SJSA1 (cell line): Measurements from ENCODE around the gene GABBR2. TPM values are rescaled to one million over a fixed set of nuclear protein-coding genes. Genes with fewer than 3 reads are reported as not detected.

Experiments used
- DNase-seq, 2 experiments: peaks; one replicate each; pipeline ENCODE4 v3.0.0-alpha.2; 2015 to 2020; ENCODE audit warnings: low spot score in 2 of 2, low read depth in 1 of 2
- H3K27ac ChIP-seq: fragments of 250-450 bp; sonication (Bioruptor Pico); 2 replicates; pipeline ENCODE4 v1.5.1; 2020; ENCODE audit warnings: mild to moderate bottlenecking, moderate library complexity
- H3K27me3 ChIP-seq: fragments of 250-450 bp; sonication (Bioruptor Pico); replicated peaks from 2 replicates; pipeline ENCODE4 v1.5.1; 2020; ENCODE audit warnings: mild to moderate bottlenecking, moderate library complexity
- H3K36me3 ChIP-seq: fragments of 250-450 bp; sonication (Bioruptor Pico); 2 replicates; pipeline ENCODE4 v1.5.1; 2020; ENCODE audit warnings: mild to moderate bottlenecking
- H3K4me1 ChIP-seq: fragments of 250-450 bp; sonication (Bioruptor Pico); replicated peaks from 2 replicates; pipeline ENCODE4 v1.6.1; 2021; ENCODE audit warnings: mild to moderate bottlenecking
- H3K4me3 ChIP-seq: fragments of 250-450 bp; sonication (Bioruptor Pico); 2 replicates; pipeline ENCODE4 v1.5.1; 2020; ENCODE audit warnings: mild to moderate bottlenecking
- H3K9me3 ChIP-seq: fragments of 250-450 bp; sonication (Bioruptor Pico); replicated peaks from 2 replicates; pipeline ENCODE4 v1.5.1; 2020; ENCODE audit warnings: mild to moderate bottlenecking
- total RNA-seq: library from RNA; depleted of rRNA; stranded (reverse); fragments of >200 nt; shearing (Covaris generic); gene quantifications from 2 replicates; pipeline ENCODE4 v1.2.3, GENCODE V29; 2014

The GABBR2 gene
- total RNA-seq, 1 experiment from 2014 or later = not detected

GRCh38 chr9:98708103-98708932 is 417 bp downstream of the GABBR2 start:
- Histone ChIP-seq H3K27me3 (peaks cover 60% of the 10 kb centered on the region), H3K4me1 (peaks cover 14% of the 10 kb centered on the region), H3K9me3 (no peaks in the 10 kb centered on the region), H3K27ac (no peak overlapping the region), H3K4me3 (peak overlapping the region; percentile 13), H3K36me3 (no peaks in the 10 kb centered on the region)
- DNase-seq = no peak

- peaks cover 14% of the 10 kb centered on the region for H3K4me1 ChIP-seq
- H3K9me3 ChIP-seq = no peaks in the 10 kb centered on the region
- DNase-seq = peak; percentile 56 to 60
- peaks cover 56% of the 10 kb centered on the region for H3K27me3 ChIP-seq
- H3K4me3 ChIP-seq = no peak overlapping the region
- no peak overlapping the region for H3K27ac ChIP-seq
- no peaks in the 10 kb centered on the region for H3K36me3 ChIP-seq
These were observed 1.3 kb downstream of the GABBR2 start for GRCh38 chr9:98707166-98708102.

- Histone ChIP-seq H3K36me3 (no peaks in the 10 kb centered on the region), H3K9me3 (no peaks in the 10 kb centered on the region), H3K4me1 (peaks cover 14% of the 10 kb centered on the region), H3K27ac (no peak overlapping the region), H3K4me3 (no peak overlapping the region), H3K27me3 (peaks cover 56% of the 10 kb centered on the region)
- no peak for DNase-seq
These were observed 2.0 kb downstream of the GABBR2 start for GRCh38 chr9:98706651-98707165.

GRCh38 chr9:98702835-98703380 is 5.8 kb downstream of the GABBR2 start:
- Histone ChIP-seq H3K27me3 (peaks cover 33% of the 10 kb centered on the region), H3K9me3 (no peaks in the 10 kb centered on the region), H3K27ac (no peak overlapping the region), H3K4me3 (no peak overlapping the region), H3K4me1 (peaks cover 7% of the 10 kb centered on the region), H3K36me3 (no peaks in the 10 kb centered on the region)
- DNase-seq = no peak

- Histone ChIP-seq H3K4me3 (no peak overlapping the region), H3K27me3 (peaks cover 31% of the 10 kb centered on the region), H3K36me3 (no peaks in the 10 kb centered on the region), H3K4me1 (peaks cover 2% of the 10 kb centered on the region), H3K27ac (no peak overlapping the region), H3K9me3 (no peaks in the 10 kb centered on the region)
- no peak for DNase-seq
These were observed 6.4 kb downstream of the GABBR2 start for GRCh38 chr9:98702340-98702739.

- H3K36me3 ChIP-seq = no peaks in the 10 kb centered on the region
- no peak for DNase-seq
- no peaks in the 10 kb centered on the region for H3K4me1 ChIP-seq
- no peaks in the 10 kb centered on the region for H3K9me3 ChIP-seq
- H3K4me3 ChIP-seq = no peak overlapping the region
- H3K27ac ChIP-seq = no peak overlapping the region
- peaks cover 24% of the 10 kb centered on the region for H3K27me3 ChIP-seq
These were observed 7.2 kb downstream of the GABBR2 start for GRCh38 chr9:98701576-98701975.

GRCh38 chr9:98700801-98701200 is 7.9 kb downstream of the GABBR2 start:
- Histone ChIP-seq H3K4me3 (no peak overlapping the region), H3K36me3 (no peaks in the 10 kb centered on the region), H3K27ac (no peak overlapping the region), H3K4me1 (no peaks in the 10 kb centered on the region), H3K9me3 (no peaks in the 10 kb centered on the region), H3K27me3 (peaks cover 21% of the 10 kb centered on the region)
- DNase-seq = no peak

GRCh38 chr9:98698856-98699255 is 9.9 kb downstream of the GABBR2 start:
- no peak for DNase-seq
- H3K36me3 ChIP-seq = no peaks in the 10 kb centered on the region
- no peak overlapping the region for H3K27ac ChIP-seq
- no peaks in the 10 kb centered on the region for H3K4me1 ChIP-seq
- peaks cover 10% of the 10 kb centered on the region; the same call in 1 of the 2 replicates for H3K27me3 ChIP-seq
- H3K9me3 ChIP-seq = no peaks in the 10 kb centered on the region
- H3K4me3 ChIP-seq = no peak overlapping the region

GRCh38 chr9:98694943-98695342 is 13.8 kb downstream of the GABBR2 start:
- H3K36me3 ChIP-seq = no peaks in the 10 kb centered on the region
- no peaks in the 10 kb centered on the region for H3K9me3 ChIP-seq
- peaks cover 10% of the 10 kb centered on the region; the same call in 1 of the 2 replicates for H3K27me3 ChIP-seq
- no peak overlapping the region for H3K4me3 ChIP-seq
- H3K27ac ChIP-seq = no peak overlapping the region
- no peak for DNase-seq
- no peaks in the 10 kb centered on the region for H3K4me1 ChIP-seq

- Histone ChIP-seq H3K9me3 (no peaks in the 10 kb centered on the region), H3K36me3 (no peaks in the 10 kb centered on the region), H3K4me3 (no peak overlapping the region), H3K4me1 (no peaks in the 10 kb centered on the region), H3K27me3 (peaks cover 4% of the 10 kb centered on the region; the same call in 1 of the 2 replicates), H3K27ac (no peak overlapping the region)
- no peak for DNase-seq
These were observed 16.3 kb downstream of the GABBR2 start for GRCh38 chr9:98692392-98692791.

- no peak overlapping the region for H3K4me3 ChIP-seq
- no peaks in the 10 kb centered on the region for H3K36me3 ChIP-seq
- no peak for DNase-seq
- peaks cover 4% of the 10 kb centered on the region; the same call in 1 of the 2 replicates for H3K27me3 ChIP-seq
- H3K4me1 ChIP-seq = no peaks in the 10 kb centered on the region
- no peak overlapping the region for H3K27ac ChIP-seq
- H3K9me3 ChIP-seq = no peaks in the 10 kb centered on the region
These were observed 16.8 kb downstream of the GABBR2 start for GRCh38 chr9:98691890-98692289.

GRCh38 chr9:98690686-98691085 is 18.0 kb downstream of the GABBR2 start:
- Histone ChIP-seq H3K27ac (no peak overlapping the region), H3K27me3 (peaks cover under 1% of the 10 kb centered on the region; the same call in 1 of the 2 replicates), H3K36me3 (no peaks in the 10 kb centered on the region), H3K4me3 (no peak overlapping the region), H3K4me1 (no peaks in the 10 kb centered on the region), H3K9me3 (no peaks in the 10 kb centered on the region)
- no peak for DNase-seq

GRCh38 chr9:98688710-98689495 is 19.8 kb downstream of the GABBR2 start:
- no peak overlapping the region for H3K27ac ChIP-seq
- H3K4me3 ChIP-seq = no peak overlapping the region
- H3K27me3 ChIP-seq = no peaks in the 10 kb centered on the region; the same call in 1 of the 2 replicates
- H3K9me3 ChIP-seq = no peaks in the 10 kb centered on the region
- H3K4me1 ChIP-seq = no peaks in the 10 kb centered on the region
- no peak for DNase-seq
- H3K36me3 ChIP-seq = no peaks in the 10 kb centered on the region
